Neural cell (in vitro differentiated cells): ENCODE measurements around the gene DDX51.
"Not testable (repeated sequence)": the region's sequence is repeated elsewhere in the genome, so short reads cannot be mapped to it uniquely, and the experiment has no call there.

Experiments
- CTCF ChIP-seq: fragments of 450-650 bp; IDR thresholded peaks from 2 replicates; pipeline ENCODE4 v1.5.1; 2014; ENCODE audit warnings: antibody characterized with exemption, mild to moderate bottlenecking, moderate library complexity; ENCODE audit not compliant: poor library complexity, severe bottlenecking
- EP300 ChIP-seq: fragments of 450-650 bp; conservative IDR thresholded peaks from 2 replicates; pipeline ENCODE4 v1.6.1; 2014; ENCODE audit warnings: antibody characterized with exemption, mild to moderate bottlenecking, moderate library complexity; ENCODE audit not compliant: poor library complexity, severe bottlenecking
- EZH2 ChIP-seq: fragments of 200-600, 300-800 bp; shearing (Covaris generic), sonication (generic); IDR thresholded peaks from 2 replicates; pipeline ENCODE4 v1.6.1; 2014; ENCODE audit warnings: antibody characterized with exemption, low read length, borderline replicate concordance, mild to moderate bottlenecking; ENCODE audit not compliant: insufficient read depth, poor library complexity, severe bottlenecking
- POLR2AphosphoS5 ChIP-seq: IDR thresholded peaks from 2 replicates; pipeline ENCODE4 v1.6.1; 2012
- RAD21 ChIP-seq: fragments of 450-650 bp; conservative IDR thresholded peaks from 2 replicates; pipeline ENCODE4 v1.6.1; 2014; ENCODE audit warnings: antibody characterized with exemption, mild to moderate bottlenecking, moderate library complexity
- REST ChIP-seq: IDR thresholded peaks from 2 replicates; pipeline ENCODE4 v1.6.1; 2012; ENCODE audit warnings: borderline replicate concordance
- TAF1 ChIP-seq: IDR thresholded peaks from 2 replicates; pipeline ENCODE4 v1.6.1; 2012; ENCODE audit warnings: low read depth

- not testable (repeated sequence) for TF ChIP-seq CTCF, POLR2AphosphoS5, TAF1, RAD21, EP300, REST, EZH2
Observed at GRCh38 chr12:132103072-132103471, 41.0 kb downstream of the DDX51 start.
